GM19099 (cell line): ENCODE results near the gene SNED1.

Experiments used
- POLR2A ChIP-seq: IDR thresholded peaks from 3 replicates; pipeline ENCODE4 v1.6.1; 2011; ENCODE audit warnings: low read depth; ENCODE audit not compliant: insufficient read length; ENCODE audit errors: extremely low read depth

The SNED1 gene

GRCh38 chr2:241048149-241048948 lies 49.9 kb downstream of the SNED1 start:
- TF ChIP-seq POLR2A, result no peak

- TF ChIP-seq POLR2A, result no peak
Observed at GRCh38 chr2:241048949-241049343, 50.5 kb downstream of the SNED1 start.

GRCh38 chr2:241049739-241050623 lies 51.6 kb downstream of the SNED1 start:
- TF ChIP-seq POLR2A, result no peak

GRCh38 chr2:241050624-241051577 lies 52.5 kb downstream of the SNED1 start:
- TF ChIP-seq POLR2A, result no peak

- TF ChIP-seq POLR2A, result no peak
Observed at GRCh38 chr2:241051578-241052487, 53.4 kb downstream of the SNED1 start.

GRCh38 chr2:241052677-241053360 lies 54.4 kb downstream of the SNED1 start:
- no peak for TF ChIP-seq POLR2A

- TF ChIP-seq POLR2A, result no peak
Observed at GRCh38 chr2:241053576-241054251, 55.3 kb downstream of the SNED1 start.

GRCh38 chr2:241061275-241061674 lies 62.9 kb downstream of the SNED1 start:
- TF ChIP-seq POLR2A, result no peak

GRCh38 chr2:241062389-241063092 lies 64.1 kb downstream of the SNED1 start:
- no peak for TF ChIP-seq POLR2A

- no peak for TF ChIP-seq POLR2A
Observed at GRCh38 chr2:241063093-241063551, 64.7 kb downstream of the SNED1 start.

- TF ChIP-seq POLR2A, result no peak
Observed at GRCh38 chr2:241063587-241063986, 65.2 kb downstream of the SNED1 start.
